Epithelial cell of proximal tubule (primary cell): ENCODE data around the gene MELK. TPM values are rescaled to one million over a fixed set of nuclear protein-coding genes. Genes with fewer than 3 reads are reported as not detected.
"Not testable (repeated sequence)": the region's sequence is repeated elsewhere in the genome, so short reads cannot be mapped to it uniquely, and the experiment has no call there.

Source experiments
- DNase-seq: peaks from one replicate; pipeline ENCODE4 v3.0.0-alpha.2; 2011; ENCODE audit warnings: low read depth
- H3K4me3 ChIP-seq: 2 replicates; pipeline ENCODE4 v1.5.1; 2011; ENCODE audit warnings: low read depth, mild to moderate bottlenecking, low read length
- total RNA-seq: library from RNA; depleted of rRNA; stranded (reverse); fragments of >200 nt; gene quantifications from 2 replicates; pipeline ENCODE4 v1.2.3, GENCODE V29; 2015
- TF ChIP-seq, protein P1 (sequence below): conservative IDR thresholded peaks from 2 replicates; pipeline ENCODE4 v1.5.1; 2012; ENCODE audit warnings: low read depth, mild to moderate bottlenecking, low read length

MELK gene
- total RNA-seq, 1 donor from 2014 or later = 64.5 TPM

DNA sequence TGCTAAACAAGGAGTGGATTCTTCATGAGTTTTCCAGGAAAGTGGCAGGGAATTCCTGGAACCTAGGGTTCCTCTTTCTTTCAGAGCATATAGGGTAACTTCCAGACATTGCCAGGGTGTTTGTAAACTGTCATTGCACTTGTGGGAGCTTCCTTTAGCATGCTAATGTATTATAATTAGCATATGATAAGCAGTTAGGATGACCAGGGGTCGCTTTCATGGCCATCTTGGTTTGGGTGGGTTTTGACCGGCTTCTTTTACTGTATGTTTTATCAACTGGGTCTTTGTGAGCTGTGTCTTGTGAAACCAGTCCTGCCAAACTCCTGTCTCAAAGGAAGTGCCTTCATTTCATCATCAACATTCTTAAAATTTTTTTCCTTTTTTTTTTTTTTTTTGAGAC lies 11.9 kb upstream of the MELK start:
- TF ChIP-seq, protein P1, sequence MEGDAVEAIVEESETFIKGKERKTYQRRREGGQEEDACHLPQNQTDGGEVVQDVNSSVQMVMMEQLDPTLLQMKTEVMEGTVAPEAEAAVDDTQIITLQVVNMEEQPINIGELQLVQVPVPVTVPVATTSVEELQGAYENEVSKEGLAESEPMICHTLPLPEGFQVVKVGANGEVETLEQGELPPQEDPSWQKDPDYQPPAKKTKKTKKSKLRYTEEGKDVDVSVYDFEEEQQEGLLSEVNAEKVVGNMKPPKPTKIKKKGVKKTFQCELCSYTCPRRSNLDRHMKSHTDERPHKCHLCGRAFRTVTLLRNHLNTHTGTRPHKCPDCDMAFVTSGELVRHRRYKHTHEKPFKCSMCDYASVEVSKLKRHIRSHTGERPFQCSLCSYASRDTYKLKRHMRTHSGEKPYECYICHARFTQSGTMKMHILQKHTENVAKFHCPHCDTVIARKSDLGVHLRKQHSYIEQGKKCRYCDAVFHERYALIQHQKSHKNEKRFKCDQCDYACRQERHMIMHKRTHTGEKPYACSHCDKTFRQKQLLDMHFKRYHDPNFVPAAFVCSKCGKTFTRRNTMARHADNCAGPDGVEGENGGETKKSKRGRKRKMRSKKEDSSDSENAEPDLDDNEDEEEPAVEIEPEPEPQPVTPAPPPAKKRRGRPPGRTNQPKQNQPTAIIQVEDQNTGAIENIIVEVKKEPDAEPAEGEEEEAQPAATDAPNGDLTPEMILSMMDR = no peak
- no peak overlapping the region for H3K4me3 ChIP-seq
- DNase-seq = no peak

DNA sequence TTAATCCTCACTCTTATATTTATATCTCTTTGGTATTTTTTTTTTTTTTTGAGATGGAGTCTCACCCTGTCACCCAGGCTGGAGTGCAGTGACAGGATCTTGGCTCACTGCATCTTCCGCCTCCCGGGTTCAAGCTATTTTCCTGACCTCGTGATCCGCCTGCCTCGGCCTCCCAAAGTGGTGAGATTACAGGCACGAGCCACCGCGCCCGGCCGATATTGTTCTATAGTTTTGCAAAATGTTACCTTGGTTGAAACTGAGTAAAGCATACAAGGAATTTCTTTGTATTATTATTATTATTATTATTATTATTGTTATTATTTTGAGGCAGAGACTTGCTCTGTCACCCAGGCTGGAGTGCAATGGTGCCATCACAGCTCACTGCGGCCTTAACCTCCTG lies 9.9 kb upstream of the MELK start:
- DNase-seq, H3K4me3 ChIP-seq: not testable (repeated sequence)

DNA sequence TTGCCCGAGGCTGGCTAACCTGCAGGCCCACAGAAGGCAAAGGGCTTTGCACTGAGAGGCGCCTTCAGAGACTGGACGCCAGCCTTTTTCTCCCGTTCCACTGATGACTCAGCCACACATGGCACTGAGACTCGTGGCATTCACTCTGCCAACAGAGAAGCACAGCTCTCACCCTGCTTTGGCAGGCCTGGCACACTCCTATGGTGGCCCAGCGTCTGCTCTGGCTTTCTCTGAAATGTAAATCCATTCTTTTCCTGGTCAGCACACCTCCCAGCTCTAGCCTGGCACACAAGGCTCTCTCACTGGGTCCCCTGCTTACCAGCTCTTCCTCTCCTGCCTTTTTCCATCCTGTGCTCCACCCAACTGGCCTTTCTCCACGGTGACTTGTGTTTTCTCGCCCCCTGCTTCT lies 5.9 kb upstream of the MELK start:
- no peak overlapping the region for H3K4me3 ChIP-seq
- no peak for DNase-seq
- TF ChIP-seq, protein P1 = no peak

DNA sequence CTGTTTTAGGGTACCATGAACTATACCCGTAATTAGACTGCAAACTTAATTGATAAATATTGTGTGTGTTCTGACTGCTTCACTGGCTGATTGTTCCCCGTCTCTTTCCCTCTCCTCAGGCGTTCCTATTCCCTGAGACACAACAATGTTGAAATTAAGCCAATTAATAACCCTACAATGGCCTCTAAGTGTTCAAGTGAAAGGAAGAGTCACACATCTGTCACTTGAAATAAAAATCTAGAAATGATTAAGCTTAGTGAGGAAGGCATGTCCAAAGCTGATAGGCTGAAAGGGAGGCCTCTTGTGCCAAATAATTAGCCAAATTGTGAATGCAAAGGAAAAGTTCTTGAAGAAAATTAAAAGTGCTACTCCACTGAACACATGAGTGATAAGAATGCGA lies 4.0 kb upstream of the MELK start:
- DNase-seq, H3K4me3 ChIP-seq: not testable (repeated sequence)

DNA sequence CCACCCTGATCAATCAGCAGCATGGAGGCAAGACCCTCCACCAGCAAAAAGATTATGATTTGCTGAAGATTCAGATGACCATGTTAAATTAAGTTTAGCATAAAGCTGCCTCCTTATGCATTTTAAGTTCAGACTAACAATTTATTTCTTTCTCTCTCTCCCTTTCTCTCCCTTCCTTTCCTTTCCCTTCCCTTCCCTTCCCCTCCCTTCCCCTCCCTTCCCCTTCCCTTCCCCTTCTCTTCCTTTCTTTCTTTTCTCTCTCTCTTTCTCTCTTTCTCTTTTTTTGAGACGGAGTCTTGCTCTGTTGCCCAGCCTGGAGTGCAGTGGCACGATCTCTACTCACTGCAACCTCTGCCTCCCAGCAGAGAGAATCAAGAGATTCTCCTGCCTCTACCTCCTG lies 1.4 kb upstream of the MELK start:
- TF ChIP-seq, protein P1 = no peak
- no peak overlapping the region for H3K4me3 ChIP-seq
- DNase-seq = no peak

DNA sequence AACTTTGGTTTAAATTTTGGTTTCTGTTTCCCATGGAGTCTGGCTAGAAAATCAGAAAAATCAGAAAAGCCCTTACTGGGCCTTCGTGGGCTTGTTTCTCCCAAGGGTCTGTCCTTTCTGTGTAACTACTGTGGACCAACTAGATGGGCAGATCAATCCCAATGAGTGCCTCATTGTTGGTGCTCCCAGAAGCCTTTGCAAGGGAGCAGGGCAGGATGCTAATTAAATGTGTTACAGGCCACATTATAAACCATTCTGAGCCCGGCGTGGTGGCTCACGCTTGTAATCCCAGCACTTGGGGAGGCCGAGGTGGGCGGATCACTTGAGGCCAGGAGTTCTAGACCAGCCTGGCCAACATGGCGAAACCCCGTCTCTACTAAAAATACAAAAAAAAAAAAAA lies 1.4 kb downstream of the MELK start:
- not testable (repeated sequence) for DNase-seq
- peak overlapping the region; percentile 66 for H3K4me3 ChIP-seq

DNA sequence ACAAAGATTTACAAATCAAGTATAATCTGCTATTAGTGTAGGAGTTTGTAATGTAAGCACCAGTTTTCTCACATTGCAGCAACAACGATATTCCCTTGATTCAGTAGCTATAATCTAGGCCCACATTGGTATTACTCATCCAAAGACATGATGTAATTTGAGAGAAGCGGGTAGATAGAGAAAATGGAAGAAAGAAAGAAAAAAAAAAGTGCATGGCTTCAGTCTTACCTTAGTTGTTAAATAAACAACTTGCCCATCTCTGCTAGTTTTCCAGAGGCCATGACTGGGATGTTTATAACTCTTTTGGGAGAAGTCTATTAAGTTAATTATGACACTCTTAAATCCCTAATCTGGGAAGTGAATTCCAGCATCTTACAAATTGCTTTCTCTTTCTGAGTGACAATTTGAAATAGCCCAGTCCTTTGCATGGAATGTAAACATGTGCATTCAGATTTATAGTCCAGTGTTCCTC lies 2.8 kb downstream of the MELK start:
- DNase-seq = no peak
- no peak overlapping the region for H3K4me3 ChIP-seq
- TF ChIP-seq, protein P1 = no peak

DNA sequence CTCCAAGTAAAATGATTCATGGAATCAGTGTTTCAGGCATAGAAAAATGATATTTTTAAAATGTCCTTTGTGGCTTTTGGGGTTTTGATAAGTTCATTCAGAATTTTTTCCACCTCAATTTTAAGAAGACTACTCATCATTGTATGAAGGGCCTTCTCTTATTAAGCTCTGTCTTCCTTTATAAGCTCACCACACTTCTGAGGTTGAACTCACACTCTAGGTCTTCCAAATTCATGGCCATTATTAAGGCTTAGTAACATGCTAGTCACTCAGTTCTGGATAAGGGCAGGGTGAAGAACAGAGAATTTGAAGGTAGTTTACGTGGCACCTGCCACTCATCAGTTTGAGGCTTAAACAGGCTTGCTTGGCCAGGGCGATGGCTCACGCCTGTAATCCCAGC lies 4.2 kb downstream of the MELK start:
- TF ChIP-seq, protein P1 = no peak
- DNase-seq = no peak
- no peak overlapping the region for H3K4me3 ChIP-seq

DNA sequence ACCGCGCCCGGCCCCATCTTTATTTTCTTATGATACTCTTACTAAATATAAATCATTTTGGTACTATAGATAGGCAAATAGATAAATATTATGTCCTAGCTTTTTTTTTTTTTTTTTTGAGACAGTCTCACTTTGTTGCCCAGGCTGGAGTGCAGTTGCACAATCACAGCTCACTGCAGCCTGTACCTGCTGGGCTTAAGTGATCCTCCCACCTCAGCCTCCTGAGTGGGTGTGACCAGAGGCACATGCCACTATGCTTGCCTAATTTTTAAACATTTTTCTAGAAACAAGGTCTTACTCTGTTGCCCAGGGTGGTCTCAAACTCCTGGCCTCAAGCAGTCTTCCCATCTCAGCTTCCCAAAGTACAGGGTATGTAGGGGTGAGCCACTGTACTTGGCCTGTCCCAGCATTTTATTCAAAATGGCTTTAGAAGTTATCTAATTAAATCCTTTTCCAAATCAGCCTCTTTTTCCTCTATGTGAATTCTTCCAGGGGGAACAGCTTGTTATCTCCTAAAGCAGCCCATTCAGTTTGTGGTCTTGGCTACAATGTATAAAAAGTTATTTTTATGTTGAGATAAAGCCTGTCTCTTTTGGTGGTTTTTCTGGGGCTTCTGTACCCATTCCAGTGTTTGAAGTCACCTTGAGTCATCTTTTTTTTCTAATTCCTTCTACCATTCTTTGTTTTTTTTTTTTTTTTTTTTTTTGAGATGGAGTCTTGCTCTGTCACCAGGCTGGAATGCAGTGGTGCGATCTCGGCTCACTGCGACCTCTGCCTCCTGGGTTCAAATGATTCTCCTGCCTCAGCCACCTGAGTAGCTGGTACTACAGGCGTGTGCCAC lies 12.1 kb downstream of the MELK start:
- TF ChIP-seq, protein P1 = no peak
- DNase-seq = no peak
- H3K4me3 ChIP-seq = no peak overlapping the region
